Neural progenitor cell (in vitro differentiated cells): ENCODE measurements around the gene ELP6. TPM values are rescaled to one million over a fixed set of nuclear protein-coding genes. Genes with fewer than 3 reads are reported as not detected.
A peak's percentile ranks its signal among the peaks of the same experiment; 100 is the strongest.
"Not testable (repeated sequence)": the region's sequence is repeated elsewhere in the genome, so short reads cannot be mapped to it uniquely, and the experiment has no call there.

ENCODE experiments used
- DNase-seq: peaks from one replicate; pipeline ENCODE4 v3.0.0-alpha.2; 2016; ENCODE audit warnings: low spot score
- H2AFZ ChIP-seq: fragments of 200-600 bp; sonication (generic); replicated peaks from 2 replicates; pipeline ENCODE4 v1.6.1; 2016; ENCODE audit warnings: antibody characterized with exemption
- H3F3A ChIP-seq: fragments of 200-600 bp; sonication (generic); 2 replicates; pipeline ENCODE4 v1.6.1; 2016; ENCODE audit warnings: antibody characterized with exemption, low read depth
- H3K27ac ChIP-seq: fragments of 200-600 bp; sonication (generic); 2 replicates; pipeline ENCODE4 v1.5.1; 2016; ENCODE audit warnings: mild to moderate bottlenecking
- H3K27me3 ChIP-seq: fragments of 200-600 bp; sonication (generic); 2 replicates; pipeline ENCODE4 v1.6.1; 2016; ENCODE audit warnings: mild to moderate bottlenecking, moderate library complexity
- H3K36me3 ChIP-seq: fragments of 200-600 bp; sonication (generic); 2 replicates; pipeline ENCODE4 v1.5.1; 2016
- H3K4me1 ChIP-seq: fragments of 200-600 bp; sonication (generic); 2 replicates; pipeline ENCODE4 v1.6.1; 2016; ENCODE audit warnings: mixed run types
- H3K4me2 ChIP-seq: fragments of 200-600 bp; sonication (generic); 2 replicates; pipeline ENCODE4 v1.6.1; 2016
- H3K4me3 ChIP-seq: fragments of 200-600 bp; sonication (generic); 2 replicates; pipeline ENCODE4 v1.5.1; 2016
- H3K79me2 ChIP-seq: fragments of 200-600 bp; sonication (generic); 2 replicates; pipeline ENCODE4 v1.6.1; 2016; ENCODE audit warnings: low read depth
- H3K9ac ChIP-seq: fragments of 200-600 bp; sonication (generic); 2 replicates; pipeline ENCODE4 v1.6.1; 2016
- H3K9me3 ChIP-seq: fragments of 200-600 bp; sonication (generic); 2 replicates; pipeline ENCODE4 v1.5.1; 2016; ENCODE audit warnings: low read depth
- H4K20me1 ChIP-seq: fragments of 200-600 bp; sonication (generic); 2 replicates; pipeline ENCODE4 v1.6.1; 2016; ENCODE audit warnings: low read depth
- H3K27ac Mint-ChIP-seq: 3 replicates; pipeline ENCODE4 v1.8.0; 2021; ENCODE audit warnings: mixed read lengths
- H3K27me3 Mint-ChIP-seq: 2 replicates; pipeline ENCODE4 v1.8.0; 2022; ENCODE audit warnings: low read depth, mild to moderate bottlenecking, inconsistent platforms, moderate library complexity, mixed read lengths; ENCODE audit not compliant: insufficient read depth
- H3K36me3 Mint-ChIP-seq: 3 replicates; pipeline ENCODE4 v1.8.0; 2021; ENCODE audit warnings: mixed read lengths
- H3K4me1 Mint-ChIP-seq: 3 replicates; pipeline ENCODE4 v1.8.0; 2021; ENCODE audit warnings: mixed read lengths
- H3K4me3 Mint-ChIP-seq: 3 replicates; pipeline ENCODE4 v1.8.0; 2021; ENCODE audit warnings: mild to moderate bottlenecking, moderate library complexity, mixed read lengths
- H3K9me3 Mint-ChIP-seq: 3 replicates; pipeline ENCODE4 v1.8.0; 2020; ENCODE audit warnings: mixed read lengths
- CTCF ChIP-seq: fragments of 200-600 bp; sonication (generic); IDR thresholded peaks from 2 replicates; pipeline ENCODE4 v1.5.1; 2017; ENCODE audit warnings: antibody characterized with exemption, mild to moderate bottlenecking
- EZH2 ChIP-seq: fragments of 200-600 bp; sonication (generic); IDR thresholded peaks from 2 replicates; pipeline ENCODE4 v1.6.1; 2017; ENCODE audit warnings: antibody characterized with exemption, mild to moderate bottlenecking, moderate library complexity
- EZH2phosphoT487 ChIP-seq: fragments of 200-600 bp; sonication (generic); IDR thresholded peaks from 2 replicates; pipeline ENCODE4 v1.6.1; 2017; ENCODE audit warnings: antibody characterized with exemption
- total RNA-seq: library from RNA; depleted of rRNA; stranded (reverse); fragments of >200 nt; gene quantifications from 2 replicates; pipeline ENCODE4 v1.2.3, GENCODE V29; 2015; ENCODE audit warnings: low replicate concordance

ELP6 gene
- total RNA-seq, 1 donor from 2014 or later: 32.9 TPM

DNA sequence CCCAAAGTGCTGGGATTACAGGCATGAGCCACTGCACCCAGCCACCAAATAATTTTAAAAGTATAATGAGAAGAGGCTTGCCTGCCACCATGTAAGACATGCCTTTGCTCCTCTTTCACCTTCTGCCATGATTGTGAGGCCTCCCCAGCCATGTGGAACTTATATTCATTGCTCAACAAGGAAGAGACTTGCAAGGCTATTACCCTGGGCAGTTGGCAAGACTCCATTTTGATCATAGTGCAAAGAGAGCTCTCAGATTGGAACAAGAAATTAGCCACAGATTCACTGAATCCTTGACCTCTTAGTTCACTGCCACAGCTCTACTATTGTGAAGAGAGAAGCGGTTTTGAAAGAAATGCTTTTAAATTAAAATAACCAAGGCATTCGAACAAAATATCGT lies 43.9 kb downstream of the ELP6 start:
- no peak overlapping the region for H3K4me3 Mint-ChIP-seq
- no peak overlapping the region for H3K4me3 ChIP-seq
- peaks cover 15% of the 10 kb centered on the region for H4K20me1 ChIP-seq
- H3K27me3 ChIP-seq: no peaks in the 10 kb centered on the region
- H3K9me3 Mint-ChIP-seq: peaks cover 8% of the 10 kb centered on the region
- H3K9me3 ChIP-seq: no peaks in the 10 kb centered on the region
- no peak for DNase-seq
- H3K27ac Mint-ChIP-seq: no peak overlapping the region
- no peak overlapping the region for H3K4me2 ChIP-seq
- TF ChIP-seq EZH2 (no peak), CTCF (no peak), EZH2phosphoT487 (no peak)
- no peak overlapping the region for H3K9ac ChIP-seq
- peaks cover 10% of the 10 kb centered on the region for H3K4me1 Mint-ChIP-seq
- H3K27ac ChIP-seq: no peak overlapping the region
- H3F3A ChIP-seq: peaks cover 4% of the 10 kb centered on the region
- peaks cover 97% of the 10 kb centered on the region for H3K79me2 ChIP-seq
- H3K27me3 Mint-ChIP-seq: peaks cover 2% of the 10 kb centered on the region
- peaks cover 5% of the 10 kb centered on the region for H3K4me1 ChIP-seq
- H3K36me3 ChIP-seq: peaks cover 2% of the 10 kb centered on the region
- H3K36me3 Mint-ChIP-seq: peaks cover 33% of the 10 kb centered on the region
- no peak overlapping the region for H2AFZ ChIP-seq

- not testable (repeated sequence) for H3F3A ChIP-seq, DNase-seq, H3K36me3 ChIP-seq, H3K9ac ChIP-seq, H3K27ac Mint-ChIP-seq, H3K4me1 Mint-ChIP-seq, H3K4me3 Mint-ChIP-seq, H3K27me3 ChIP-seq, H3K9me3 Mint-ChIP-seq, H3K4me2 ChIP-seq, H4K20me1 ChIP-seq, H3K9me3 ChIP-seq, H3K4me1 ChIP-seq, H3K27me3 Mint-ChIP-seq, H2AFZ ChIP-seq, H3K27ac ChIP-seq, H3K4me3 ChIP-seq
- H3K79me2 ChIP-seq: peaks cover 97% of the 10 kb centered on the region
- H3K36me3 Mint-ChIP-seq: peaks cover 34% of the 10 kb centered on the region
Measured at GRCh38 chr3:47468315-47468714, 45.2 kb downstream of the ELP6 start.

DNA sequence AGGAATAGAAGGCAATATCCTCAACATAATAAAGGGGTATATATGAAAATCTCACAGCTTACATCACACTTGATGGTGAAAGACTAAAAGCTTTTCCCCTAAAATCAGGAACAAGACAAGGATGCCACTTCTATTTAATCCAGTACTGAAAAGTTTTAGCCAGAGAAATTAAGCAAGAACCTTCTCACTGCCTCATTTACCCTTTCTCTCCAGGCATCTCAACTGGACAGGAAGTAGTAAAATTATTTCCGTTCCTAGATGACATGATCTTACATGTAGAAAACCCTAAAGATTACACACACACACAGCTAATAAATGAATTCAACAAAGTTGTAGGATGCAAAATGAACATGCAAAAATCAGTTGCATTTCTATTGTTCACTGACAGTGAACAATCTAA lies 48.9 kb downstream of the ELP6 start:
- Histone ChIP-seq H3K4me1 (no peaks in the 10 kb centered on the region), H3K79me2 (peaks cover 98% of the 10 kb centered on the region), H3K9ac (no peak overlapping the region), H3K27ac (no peak overlapping the region), H3K4me3 (no peak overlapping the region), H3K27me3 (no peaks in the 10 kb centered on the region), H3K4me2 (no peak overlapping the region), H3K36me3 (peaks cover 5% of the 10 kb centered on the region), H3F3A (no peaks in the 10 kb centered on the region), H4K20me1 (peaks cover 23% of the 10 kb centered on the region), H3K9me3 (no peaks in the 10 kb centered on the region), H2AFZ (no peak overlapping the region)
- Mint-ChIP-seq H3K27me3 (peaks cover 2% of the 10 kb centered on the region), H3K27ac (no peak overlapping the region), H3K4me1 (no peaks in the 10 kb centered on the region), H3K4me3 (no peak overlapping the region), H3K36me3 (peaks cover 27% of the 10 kb centered on the region), H3K9me3 (peaks cover 9% of the 10 kb centered on the region)
- TF ChIP-seq EZH2 (no peak), CTCF (no peak), EZH2phosphoT487 (no peak)
- DNase-seq: no peak

DNA sequence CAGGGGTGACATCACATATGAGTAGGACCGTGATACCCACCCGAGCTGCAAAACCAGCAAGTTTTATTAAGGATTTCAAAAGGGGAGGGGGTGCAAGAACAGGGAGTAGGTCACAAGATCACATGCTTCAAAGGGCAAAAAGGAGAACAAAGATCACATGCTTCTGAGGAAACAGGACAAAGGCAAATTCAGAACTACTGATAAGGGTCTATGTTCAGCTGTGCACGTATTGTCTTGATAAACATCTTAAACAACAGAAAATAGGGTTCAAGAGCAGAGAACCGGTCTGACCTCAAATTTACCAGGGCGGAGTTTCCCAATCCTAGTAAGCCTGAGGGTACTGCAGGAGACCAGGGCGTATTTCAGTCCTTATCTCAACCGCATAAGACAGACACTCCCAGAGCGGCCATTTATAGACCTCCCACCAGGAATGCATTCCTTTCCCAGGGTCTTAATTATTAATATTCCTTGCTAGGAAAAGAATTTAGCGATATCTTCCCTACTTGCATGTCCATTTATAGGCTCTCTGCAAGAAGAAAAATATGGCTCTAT lies 53.9 kb downstream of the ELP6 start:
- not testable (repeated sequence) for H3K9ac ChIP-seq, H3K36me3 ChIP-seq, H3K4me3 Mint-ChIP-seq, H3K4me2 ChIP-seq, H3K9me3 ChIP-seq, H2AFZ ChIP-seq, H3K27me3 Mint-ChIP-seq, H3K4me1 Mint-ChIP-seq, H3F3A ChIP-seq, H3K27ac ChIP-seq, H3K27me3 ChIP-seq, H3K4me3 ChIP-seq, DNase-seq, H3K9me3 Mint-ChIP-seq, H3K4me1 ChIP-seq
- Mint-ChIP-seq H3K36me3 (peaks cover 11% of the 10 kb centered on the region), H3K27ac (peak overlapping the region; percentile 19)
- H3K79me2 ChIP-seq: peaks cover 100% of the 10 kb centered on the region
- H4K20me1 ChIP-seq: peaks cover 34% of the 10 kb centered on the region
